Measurements from ENCODE around the gene OR10AG1. TPM values are rescaled to one million over a fixed set of nuclear protein-coding genes. Genes with fewer than 3 reads are reported as not detected.

Gene OR10AG1
- total RNA-seq, 2 experiments from 2014 or later, result not detected

Other genes with a start within 250 kb of the OR10AG1 start
- not detected for gene OR5D13, start 196.5 kb downstream of the OR10AG1 start, total RNA-seq
- gene OR5D14, start 174.4 kb downstream of the OR10AG1 start, total RNA-seq, result not detected
- gene OR5L1, start 158.6 kb downstream of the OR10AG1 start, total RNA-seq, result not detected
- not detected for gene OR5D18, start 150.3 kb downstream of the OR10AG1 start, total RNA-seq
- gene OR5L2, start 142.7 kb downstream of the OR10AG1 start, total RNA-seq, result not detected
- not detected for gene OR5D16, start 131.2 kb downstream of the OR10AG1 start, total RNA-seq
- gene TRIM51, start 86.6 kb downstream of the OR10AG1 start, total RNA-seq, result not detected
- gene OR5W2, start 55.4 kb downstream of the OR10AG1 start, total RNA-seq, result not detected
- not detected for gene OR5I1, start 33.5 kb downstream of the OR10AG1 start, total RNA-seq
- not detected for gene OR5F1, start 24.7 kb upstream of the OR10AG1 start, total RNA-seq
- not detected for gene OR5AS1, start 57.7 kb upstream of the OR10AG1 start, total RNA-seq
- not detected for gene OR8I2, start 123.4 kb upstream of the OR10AG1 start, total RNA-seq
- not detected for gene OR8H2, start 133.7 kb upstream of the OR10AG1 start, total RNA-seq
- not detected for gene OR8H3, start 152.4 kb upstream of the OR10AG1 start, total RNA-seq
- not detected for gene OR8J3, start 170.3 kb upstream of the OR10AG1 start, total RNA-seq
- gene OR8K5, start 190.4 kb upstream of the OR10AG1 start, total RNA-seq, result not detected
- not detected for gene OR5J2, start 206.7 kb upstream of the OR10AG1 start, total RNA-seq